CD4-positive, alpha-beta T cell treated with Interleukin-15 for 1 hour (primary cell): ENCODE results near the gene MEF2C.
A peak's percentile ranks its signal among the peaks of the same experiment; 100 is the strongest.

Experiments used
- DNase-seq: peaks from one replicate; pipeline ENCODE4 v3.0.0-alpha.2; 2020

The MEF2C gene

DNA sequence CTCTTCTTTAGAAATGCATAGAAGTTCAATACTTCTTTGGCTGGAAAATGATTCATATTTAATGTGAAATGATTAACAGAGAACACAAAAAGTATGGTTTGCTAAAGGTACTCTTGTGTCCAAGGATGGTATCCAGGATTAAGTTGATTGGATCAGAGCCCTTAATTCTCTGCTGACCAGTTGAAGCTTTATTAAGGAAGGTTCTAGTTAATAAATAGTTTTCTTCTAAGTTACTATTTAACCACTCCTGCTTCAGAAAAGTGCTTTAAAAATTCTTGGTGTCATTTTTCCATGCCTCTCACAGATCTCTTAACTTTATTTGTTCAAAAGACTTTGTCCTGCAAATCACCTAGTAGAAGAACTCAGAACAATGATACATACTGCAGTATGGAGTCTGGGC, 134.3 kb downstream of the MEF2C start:
- no peak for DNase-seq

- DNase-seq = no peak
Observed at GRCh38 chr5:88746438-88746882, 136.5 kb downstream of the MEF2C start.

DNA sequence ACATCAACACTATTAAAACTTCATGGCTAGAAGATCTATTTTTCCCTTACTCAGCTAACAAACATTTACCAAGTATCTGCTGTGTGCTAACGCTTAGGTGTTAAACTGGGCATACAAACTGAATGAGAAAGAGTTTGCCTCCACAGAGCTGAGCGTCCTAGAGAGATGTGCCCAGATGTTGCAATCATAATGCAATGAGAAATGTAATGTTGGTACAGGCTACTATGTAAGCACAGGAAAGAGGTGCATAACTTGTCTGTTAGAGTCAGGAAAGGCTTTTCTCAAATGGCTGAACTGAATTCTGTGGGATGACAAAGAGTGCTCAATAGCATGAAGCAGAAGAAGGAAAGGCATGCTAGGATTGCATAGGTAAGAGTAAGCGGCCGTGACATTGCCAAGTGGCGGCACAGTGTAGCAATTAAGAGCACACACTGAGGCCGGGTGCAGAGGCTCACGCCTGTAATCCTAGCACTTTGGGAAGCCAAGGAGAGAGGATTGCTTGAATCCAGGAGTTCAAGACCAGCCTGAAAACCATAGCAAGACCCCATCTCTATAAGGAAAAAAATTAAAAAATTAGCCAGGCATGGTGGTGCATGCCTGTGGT, 137.8 kb downstream of the MEF2C start:
- DNase-seq = no peak

GRCh38 chr5:88743231-88743834, 139.7 kb downstream of the MEF2C start:
- no peak for DNase-seq

DNA sequence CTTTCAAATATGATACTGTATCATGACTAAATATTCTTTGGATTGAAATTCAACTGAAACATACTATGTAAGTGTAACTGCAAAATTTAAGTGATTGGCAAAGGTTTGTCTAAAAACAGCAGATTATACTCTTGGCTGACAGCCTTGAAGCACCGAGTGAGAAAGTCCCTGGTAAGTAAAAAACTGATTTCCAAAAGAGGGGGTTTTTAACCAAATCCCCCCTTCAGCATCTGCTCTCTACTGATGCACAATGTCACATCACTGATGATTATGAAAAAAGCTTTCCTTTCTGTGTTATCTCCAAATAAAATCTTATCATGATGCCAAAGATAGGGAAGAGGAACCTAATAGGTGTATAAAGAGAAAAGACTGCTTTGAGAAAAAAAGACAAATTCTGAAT, 141.0 kb downstream of the MEF2C start:
- DNase-seq = no peak

DNA sequence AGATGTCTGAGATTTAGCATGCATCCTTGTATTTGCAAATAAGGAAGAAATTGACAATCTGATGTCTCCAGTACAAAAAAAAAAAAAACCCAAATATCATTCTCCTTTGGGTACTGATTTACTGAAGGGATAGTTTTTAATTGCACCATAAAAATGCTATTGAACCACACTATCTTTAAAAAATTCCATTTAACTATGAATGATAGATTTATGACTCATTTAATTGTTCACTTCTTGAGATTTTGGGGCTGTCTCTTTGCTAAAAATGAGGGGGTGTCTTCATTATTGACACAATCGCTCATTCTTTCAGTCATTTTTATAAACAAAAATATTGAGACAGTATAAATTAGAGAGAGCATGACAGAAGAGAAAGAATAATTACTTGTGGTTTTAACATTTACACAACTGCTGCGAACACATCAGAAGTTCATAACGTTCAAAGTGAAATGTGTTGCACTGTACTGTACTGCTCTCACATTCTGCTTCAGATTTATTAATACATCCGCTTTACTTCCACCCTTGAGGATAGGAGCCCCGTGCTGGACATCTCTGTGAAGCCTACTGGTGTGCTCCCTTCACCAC, 142.3 kb downstream of the MEF2C start:
- DNase-seq = no peak

DNA sequence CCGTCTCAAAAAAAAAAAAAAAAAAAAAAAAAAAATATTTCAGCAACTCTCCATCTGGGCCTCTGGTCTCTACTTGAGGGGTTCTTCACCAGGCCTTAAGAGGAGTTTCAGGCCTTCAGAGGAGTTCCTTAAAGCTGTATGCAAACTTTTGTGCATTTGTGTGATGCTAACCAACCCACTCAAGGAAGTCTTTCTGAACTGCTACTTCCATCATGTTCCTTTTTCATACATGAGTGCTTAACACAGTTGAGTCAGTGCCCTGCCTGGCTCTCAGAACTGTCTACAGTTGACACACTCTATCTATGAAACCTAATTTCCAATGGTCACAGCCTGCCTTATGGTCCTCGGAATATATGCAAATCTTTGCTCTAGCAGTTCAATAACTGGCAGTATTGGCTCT, 146.5 kb downstream of the MEF2C start:
- DNase-seq = no peak

GRCh38 chr5:88734983-88735382, 148.0 kb downstream of the MEF2C start:
- DNase-seq = no peak

DNA sequence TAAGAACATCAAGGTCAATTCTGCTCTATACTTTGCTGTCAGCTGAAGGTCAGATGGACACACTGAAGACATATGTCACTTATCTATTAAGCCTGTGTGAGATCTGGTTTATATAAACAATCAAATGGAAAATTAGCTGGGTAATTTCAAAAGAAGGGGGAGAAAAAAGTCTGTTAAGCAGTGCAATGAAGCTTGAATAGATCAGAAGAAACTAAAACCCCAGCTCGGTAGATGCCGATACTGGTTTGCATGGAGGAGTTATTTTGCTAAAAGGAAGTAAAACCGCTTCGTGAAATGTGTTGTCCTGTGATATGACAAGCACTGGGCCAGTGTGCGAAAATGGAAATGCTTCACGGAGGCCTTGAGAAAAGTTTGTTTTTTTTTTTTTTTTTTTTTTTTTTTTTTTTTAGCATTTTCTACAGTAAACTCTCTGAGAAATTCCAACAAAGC, 148.8 kb downstream of the MEF2C start:
- peak; percentile 54 for DNase-seq

GRCh38 chr5:88732862-88733261, 150.1 kb downstream of the MEF2C start:
- no peak for DNase-seq

- peak; percentile 44 for DNase-seq
Observed at GRCh38 chr5:88732181-88732633, 150.8 kb downstream of the MEF2C start.

GRCh38 chr5:88729829-88730182, 153.2 kb downstream of the MEF2C start:
- no peak for DNase-seq

DNA sequence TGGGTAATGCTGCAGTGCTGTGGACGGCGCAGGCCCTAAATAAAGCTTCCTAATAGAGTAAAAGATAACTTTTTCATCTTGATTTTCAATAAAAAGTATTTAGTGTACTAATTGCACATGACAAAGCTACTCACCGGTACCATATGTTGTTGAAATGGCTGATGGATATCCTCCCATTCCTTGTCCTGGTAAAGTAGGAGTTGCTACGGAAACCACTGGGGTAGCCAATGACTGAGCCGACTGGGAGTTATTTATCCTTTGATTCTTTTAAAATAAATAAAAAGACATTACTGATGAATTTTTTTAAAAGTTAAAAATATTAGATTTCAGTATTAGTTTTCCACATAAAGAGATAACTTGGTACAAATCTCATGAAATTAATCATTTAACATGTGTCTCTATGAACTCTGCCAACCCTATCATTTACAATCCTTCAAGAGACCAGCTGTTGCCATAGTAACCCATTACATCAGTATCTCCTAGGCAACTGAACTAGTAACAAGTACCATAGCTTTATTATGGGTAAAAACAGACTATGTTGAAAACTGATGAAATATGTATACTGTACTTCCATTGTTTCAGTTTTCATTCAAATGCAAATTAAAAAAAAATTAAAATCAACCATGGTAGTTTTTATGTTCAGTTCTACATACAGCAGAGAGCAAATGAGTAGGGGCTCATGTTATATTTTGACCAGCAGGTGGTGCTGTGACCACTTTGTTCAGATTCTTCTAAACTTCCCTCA, 153.7 kb downstream of the MEF2C start:
- DNase-seq = peak; percentile 47

- DNase-seq = no peak
Observed at GRCh38 chr5:88727705-88728313, 155.2 kb downstream of the MEF2C start.

DNA sequence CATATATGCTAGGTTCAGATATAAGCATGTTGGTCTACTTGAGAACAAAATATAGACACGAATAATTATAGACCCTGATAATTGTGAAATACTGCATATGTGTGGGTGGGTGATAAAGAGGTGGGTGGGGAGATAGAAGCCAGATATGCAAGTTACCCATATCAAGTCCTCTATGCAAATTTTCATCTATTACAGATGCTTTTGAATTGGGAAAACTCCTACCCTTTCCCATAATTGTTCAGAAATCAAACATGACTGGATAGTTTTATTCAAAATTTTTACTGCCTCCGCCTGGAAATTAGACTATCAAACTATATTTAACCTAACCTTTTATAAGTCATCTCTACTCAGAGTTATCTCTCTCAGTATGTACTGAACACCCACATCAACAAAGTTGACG, 157.5 kb downstream of the MEF2C start:
- no peak for DNase-seq

GRCh38 chr5:88724201-88724600, 158.8 kb downstream of the MEF2C start:
- no peak for DNase-seq

GRCh38 chr5:88722546-88723073, 160.4 kb downstream of the MEF2C start:
- no peak for DNase-seq

- no peak for DNase-seq
Observed at GRCh38 chr5:88719434-88719833, 163.6 kb downstream of the MEF2C start.

DNA sequence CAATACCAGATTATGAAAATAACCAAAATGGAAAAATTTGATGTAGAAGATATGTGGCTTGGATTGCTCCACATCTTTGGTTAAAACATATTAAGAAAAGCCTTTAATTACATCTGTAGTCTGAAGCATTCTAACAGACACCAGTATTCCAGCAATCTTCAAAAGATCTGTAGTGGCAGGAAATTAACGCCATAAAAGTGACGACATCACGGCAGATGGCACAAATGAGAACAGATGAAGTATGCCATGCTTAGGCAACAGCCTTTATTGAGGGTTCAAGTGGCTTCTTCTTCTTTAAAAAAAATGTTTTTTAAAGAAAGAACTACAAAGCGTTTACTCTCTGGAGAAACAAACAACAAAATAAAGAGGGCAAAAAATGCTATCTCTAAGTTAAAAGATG, 164.2 kb downstream of the MEF2C start:
- no peak for DNase-seq

DNA sequence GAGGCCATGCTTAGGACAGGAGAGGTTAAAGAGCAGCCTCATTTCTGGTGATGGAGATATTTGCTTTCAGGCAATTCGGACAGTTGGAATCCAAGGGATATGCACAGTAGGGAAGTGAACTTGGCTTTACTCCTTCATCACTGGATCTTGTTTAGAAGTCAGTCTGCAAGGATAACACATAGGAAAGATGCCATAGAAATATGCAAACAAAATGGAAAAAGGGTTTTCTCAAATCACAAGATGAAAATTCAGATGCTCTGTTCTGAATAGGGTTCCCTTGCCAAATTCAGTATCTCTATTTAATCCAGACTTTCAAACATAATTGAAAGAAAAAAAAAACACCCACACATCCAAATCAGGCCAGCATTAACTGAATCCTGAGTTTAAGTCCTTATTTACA, 166.9 kb downstream of the MEF2C start:
- DNase-seq = no peak

DNA sequence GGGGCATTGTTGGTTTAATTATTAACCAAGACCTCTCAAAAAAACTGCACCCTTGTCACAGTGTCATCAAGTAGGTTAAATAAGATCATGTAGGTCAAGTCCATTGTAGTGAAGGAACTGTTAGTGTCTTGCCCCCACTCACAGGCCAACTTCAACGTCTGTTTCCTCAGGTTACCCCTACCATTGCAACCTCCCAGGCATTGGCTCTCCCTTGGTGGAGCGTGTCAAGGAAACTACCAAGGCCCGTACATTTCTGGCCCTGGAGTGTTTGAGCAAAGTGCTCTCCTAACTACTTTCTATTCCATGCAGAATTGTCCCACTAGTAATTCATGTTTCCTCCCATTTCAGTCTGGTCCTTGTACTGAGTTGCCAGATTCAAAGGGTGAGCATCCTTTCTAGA, 167.5 kb downstream of the MEF2C start:
- no peak for DNase-seq

- DNase-seq = no peak
Observed at GRCh38 chr5:88713818-88714217, 169.2 kb downstream of the MEF2C start.
